Measurements from ENCODE around the gene AFP. TPM values are rescaled to one million over a fixed set of nuclear protein-coding genes. Genes with fewer than 3 reads are reported as not detected.
A peak's percentile ranks its signal among the peaks of the same experiment; 100 is the strongest.

The AFP gene
- total RNA-seq, 1 donor from 2014 or later = 11.3 TPM

- Histone ChIP-seq H3K4me3 (ENCODE audit: insufficient read depth, low read depth, low read length) (no peak overlapping the region), H4K20me1 (ENCODE audit: insufficient read depth, low read length) (no peaks in the 10 kb centered on the region), H2AFZ (ENCODE audit: low read depth, low read length) (no peak overlapping the region), H3K9ac (ENCODE audit: low read length) (no peak overlapping the region), H3K4me1 (ENCODE audit: insufficient read depth, low read length) (peaks cover 15% of the 10 kb centered on the region), H3K27ac (ENCODE audit: low read depth, low read length) (no peak overlapping the region), H3K27me3 (ENCODE audit: insufficient read depth, low read length) (no peaks in the 10 kb centered on the region), H3K79me2 (ENCODE audit: insufficient read depth, low read length) (no peaks in the 10 kb centered on the region), H3K9me3 (ENCODE audit: insufficient read depth, low read depth, low read length) (no peaks in the 10 kb centered on the region), H3K4me2 (ENCODE audit: low read length) (no peak overlapping the region), H3K36me3 (ENCODE audit: insufficient read depth, low read length) (no peaks in the 10 kb centered on the region)
- Mint-ChIP-seq H3K9me3 (ENCODE audit: unreplicated experiment) (peaks cover 3% of the 10 kb centered on the region), H3K4me3 (ENCODE audit: unreplicated experiment) (no peak overlapping the region), H3K27ac (ENCODE audit: unreplicated experiment) (no peak overlapping the region), H3K36me3 (ENCODE audit: low read depth, unreplicated experiment) (no peaks in the 10 kb centered on the region), H3K4me1 (ENCODE audit: low read depth, unreplicated experiment) (peaks cover 28% of the 10 kb centered on the region), H3K27me3 (ENCODE audit: low read depth, unreplicated experiment) (no peaks in the 10 kb centered on the region)
- TF ChIP-seq, protein P1, sequence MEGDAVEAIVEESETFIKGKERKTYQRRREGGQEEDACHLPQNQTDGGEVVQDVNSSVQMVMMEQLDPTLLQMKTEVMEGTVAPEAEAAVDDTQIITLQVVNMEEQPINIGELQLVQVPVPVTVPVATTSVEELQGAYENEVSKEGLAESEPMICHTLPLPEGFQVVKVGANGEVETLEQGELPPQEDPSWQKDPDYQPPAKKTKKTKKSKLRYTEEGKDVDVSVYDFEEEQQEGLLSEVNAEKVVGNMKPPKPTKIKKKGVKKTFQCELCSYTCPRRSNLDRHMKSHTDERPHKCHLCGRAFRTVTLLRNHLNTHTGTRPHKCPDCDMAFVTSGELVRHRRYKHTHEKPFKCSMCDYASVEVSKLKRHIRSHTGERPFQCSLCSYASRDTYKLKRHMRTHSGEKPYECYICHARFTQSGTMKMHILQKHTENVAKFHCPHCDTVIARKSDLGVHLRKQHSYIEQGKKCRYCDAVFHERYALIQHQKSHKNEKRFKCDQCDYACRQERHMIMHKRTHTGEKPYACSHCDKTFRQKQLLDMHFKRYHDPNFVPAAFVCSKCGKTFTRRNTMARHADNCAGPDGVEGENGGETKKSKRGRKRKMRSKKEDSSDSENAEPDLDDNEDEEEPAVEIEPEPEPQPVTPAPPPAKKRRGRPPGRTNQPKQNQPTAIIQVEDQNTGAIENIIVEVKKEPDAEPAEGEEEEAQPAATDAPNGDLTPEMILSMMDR (IDR thresholded peaks at IDR 0.05; ENCODE audit: insufficient read depth, low read depth, low read length) = no peak
- no peak for TF ChIP-seq EZH2 (IDR thresholded peaks at IDR 0.05; ENCODE audit: insufficient read depth, low read length)
- FAIRE-seq (no peak), DNase-seq (ENCODE audit: low read depth) (no peak)
Measured at GRCh38 chr4:73454920-73455319, 18.9 kb downstream of the AFP start.

DNA sequence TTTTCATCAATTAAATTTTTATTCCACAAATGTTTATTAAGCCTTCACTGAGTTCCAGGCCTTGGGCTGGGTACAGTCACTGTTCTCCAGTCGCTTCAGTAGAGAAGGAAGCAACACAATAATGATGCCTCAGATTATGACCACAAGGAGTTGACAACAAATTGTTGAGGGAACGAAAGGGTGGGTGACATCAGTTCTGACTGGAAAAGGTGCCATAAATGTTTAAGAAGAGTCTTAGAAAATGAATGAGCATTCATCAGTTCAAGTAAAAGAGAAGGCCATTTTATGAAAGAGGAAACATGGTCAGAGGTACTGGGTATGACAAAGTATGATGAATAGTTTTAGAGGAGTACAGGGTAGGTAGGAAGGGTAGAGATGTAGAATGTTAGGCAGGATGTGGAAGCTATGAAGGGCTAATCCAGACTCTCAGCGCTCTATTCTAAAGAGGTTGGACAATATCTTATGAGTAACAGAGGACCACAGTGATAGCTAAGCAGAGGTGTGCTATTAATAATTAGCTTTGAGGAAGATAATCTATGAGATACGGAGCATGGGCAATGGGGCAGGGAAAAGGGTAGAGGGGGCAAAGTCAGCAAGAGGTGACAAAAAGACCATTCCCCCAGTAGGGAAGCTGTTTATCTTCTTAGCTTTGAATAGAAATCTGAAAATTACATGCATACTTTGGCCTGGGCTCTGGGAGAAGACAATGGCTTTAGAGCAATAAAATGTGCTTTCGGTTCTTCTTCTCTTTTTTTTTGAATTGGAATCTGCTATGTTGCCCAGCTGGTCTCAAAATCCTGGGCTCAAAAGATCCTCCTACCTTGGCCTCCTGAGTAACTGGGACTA, 20.4 kb downstream of the AFP start:
- Mint-ChIP-seq H3K27me3 (ENCODE audit: low read depth, unreplicated experiment) (no peaks in the 10 kb centered on the region), H3K4me3 (ENCODE audit: unreplicated experiment) (no peak overlapping the region), H3K9me3 (ENCODE audit: unreplicated experiment) (peaks cover 3% of the 10 kb centered on the region), H3K27ac (ENCODE audit: unreplicated experiment) (no peak overlapping the region), H3K4me1 (ENCODE audit: low read depth, unreplicated experiment) (peaks cover 18% of the 10 kb centered on the region), H3K36me3 (ENCODE audit: low read depth, unreplicated experiment) (no peaks in the 10 kb centered on the region)
- H2AFZ ChIP-seq (ENCODE audit: low read depth, low read length) = no peak overlapping the region
- no peaks in the 10 kb centered on the region for H3K79me2 ChIP-seq (ENCODE audit: insufficient read depth, low read length)
- H3K27ac ChIP-seq (ENCODE audit: low read depth, low read length) = no peak overlapping the region
- H3K9ac ChIP-seq (ENCODE audit: low read length) = no peak overlapping the region
- no peak overlapping the region for H3K4me3 ChIP-seq (ENCODE audit: insufficient read depth, low read depth, low read length)
- peak; percentile 32 for FAIRE-seq
- H3K4me1 ChIP-seq (ENCODE audit: insufficient read depth, low read length) = peaks cover under 1% of the 10 kb centered on the region
- no peaks in the 10 kb centered on the region for H4K20me1 ChIP-seq (ENCODE audit: insufficient read depth, low read length)
- no peak overlapping the region for H3K4me2 ChIP-seq (ENCODE audit: low read length)
- H3K36me3 ChIP-seq (ENCODE audit: insufficient read depth, low read length) = no peaks in the 10 kb centered on the region
- no peak for DNase-seq (ENCODE audit: low read depth)
- H3K27me3 ChIP-seq (ENCODE audit: insufficient read depth, low read length) = no peaks in the 10 kb centered on the region
- TF ChIP-seq, protein P1 (IDR thresholded peaks at IDR 0.05; ENCODE audit: insufficient read depth, low read depth, low read length) = no peak
- TF ChIP-seq EZH2 (IDR thresholded peaks at IDR 0.05; ENCODE audit: insufficient read depth, low read length) = no peak
- no peaks in the 10 kb centered on the region for H3K9me3 ChIP-seq (ENCODE audit: insufficient read depth, low read depth, low read length)
